ENCODE data around the gene GPR107. TPM values are rescaled to one million over a fixed set of nuclear protein-coding genes. Genes with fewer than 3 reads are reported as not detected.

Gene GPR107
- total and polyA plus RNA-seq, 2 experiments from 2014 or later, result 10.6 to 25.6 TPM

DNA sequence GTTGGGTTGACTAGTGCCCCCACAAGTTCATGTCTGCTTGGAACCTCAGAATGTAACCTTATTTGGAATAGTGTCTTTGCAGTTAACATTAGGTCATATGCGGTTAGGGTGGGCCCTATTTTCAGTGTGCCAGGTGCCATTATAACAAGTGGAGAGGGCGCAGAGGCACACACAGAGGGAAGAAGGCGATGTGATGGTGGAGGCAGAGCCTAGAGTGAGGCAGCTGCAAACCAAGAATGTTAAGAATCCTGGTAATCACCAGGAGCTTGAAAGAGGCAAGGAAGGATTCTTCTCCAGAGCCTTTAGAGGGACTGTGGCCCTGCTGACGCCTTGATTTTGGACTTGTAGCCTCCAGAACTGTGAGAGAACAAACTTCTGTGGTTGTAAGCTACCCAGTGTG lies 10.9 kb downstream of the GPR107 start:
- Histone ChIP-seq H3K4me3 (no peak overlapping the region), H3K9me2 (replicated peaks; ENCODE audit: insufficient read depth) (no peaks in the 10 kb centered on the region), H4K20me1 (ENCODE audit: insufficient read depth, poor library complexity, severe bottlenecking) (peaks cover 29% of the 10 kb centered on the region), H3K9me3 (ENCODE audit: low read depth) (no peaks in the 10 kb centered on the region), H3K4me1 (ENCODE audit: insufficient read depth) (no peaks in the 10 kb centered on the region), H3K36me3 (replicated peaks; ENCODE audit: insufficient read depth, low read depth) (no peaks in the 10 kb centered on the region), H3K79me2 (peaks cover 93% of the 10 kb centered on the region), H3K27me3 (no peaks in the 10 kb centered on the region), H2AFZ (no peak overlapping the region), H3K4me2 (no peak overlapping the region), H3K27ac (no peak overlapping the region)
- DNase-seq (ENCODE audit: low spot score), result no peak
- TF ChIP-seq EZH2phosphoT487 (IDR thresholded peaks at IDR 0.05; ENCODE audit: low read depth, severe bottlenecking, unreplicated experiment), result no peak
- no peak for TF ChIP-seq EZH2 (IDR thresholded peaks at IDR 0.05; ENCODE audit: borderline replicate concordance)
- TF ChIP-seq, protein P1, sequence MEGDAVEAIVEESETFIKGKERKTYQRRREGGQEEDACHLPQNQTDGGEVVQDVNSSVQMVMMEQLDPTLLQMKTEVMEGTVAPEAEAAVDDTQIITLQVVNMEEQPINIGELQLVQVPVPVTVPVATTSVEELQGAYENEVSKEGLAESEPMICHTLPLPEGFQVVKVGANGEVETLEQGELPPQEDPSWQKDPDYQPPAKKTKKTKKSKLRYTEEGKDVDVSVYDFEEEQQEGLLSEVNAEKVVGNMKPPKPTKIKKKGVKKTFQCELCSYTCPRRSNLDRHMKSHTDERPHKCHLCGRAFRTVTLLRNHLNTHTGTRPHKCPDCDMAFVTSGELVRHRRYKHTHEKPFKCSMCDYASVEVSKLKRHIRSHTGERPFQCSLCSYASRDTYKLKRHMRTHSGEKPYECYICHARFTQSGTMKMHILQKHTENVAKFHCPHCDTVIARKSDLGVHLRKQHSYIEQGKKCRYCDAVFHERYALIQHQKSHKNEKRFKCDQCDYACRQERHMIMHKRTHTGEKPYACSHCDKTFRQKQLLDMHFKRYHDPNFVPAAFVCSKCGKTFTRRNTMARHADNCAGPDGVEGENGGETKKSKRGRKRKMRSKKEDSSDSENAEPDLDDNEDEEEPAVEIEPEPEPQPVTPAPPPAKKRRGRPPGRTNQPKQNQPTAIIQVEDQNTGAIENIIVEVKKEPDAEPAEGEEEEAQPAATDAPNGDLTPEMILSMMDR (IDR thresholded peaks at IDR 0.05; ENCODE audit: poor library complexity), result no peak
- WGBS (ENCODE audit: low lambda C conversion rate, missing lambda C conversion rate), result 85% methylated on average over 4 of the region's 4 CpGs

DNA sequence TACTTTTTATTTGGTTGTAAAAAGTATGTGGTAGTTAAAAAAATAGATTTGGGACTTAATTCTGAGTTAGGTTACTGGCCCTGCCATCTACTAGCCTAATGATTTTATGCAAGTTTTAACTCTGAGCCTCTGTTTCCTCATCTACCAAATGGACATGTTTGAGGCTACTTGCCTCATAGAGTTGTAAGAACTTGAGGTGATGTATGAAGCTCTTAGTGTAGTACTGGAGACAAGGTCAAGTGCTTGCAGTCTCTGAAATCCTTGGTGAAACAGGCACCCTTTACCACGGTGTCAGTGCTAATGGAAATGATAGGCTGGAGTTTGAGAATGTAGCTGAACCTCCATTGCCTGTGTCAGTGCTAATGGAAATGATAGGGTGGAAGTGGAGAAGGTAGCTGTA lies 15.3 kb downstream of the GPR107 start:
- H3K36me3 ChIP-seq (replicated peaks; ENCODE audit: insufficient read depth, low read depth), result no peaks in the 10 kb centered on the region
- peaks cover 88% of the 10 kb centered on the region for H3K79me2 ChIP-seq
- no peaks in the 10 kb centered on the region for H3K9me2 ChIP-seq (replicated peaks; ENCODE audit: insufficient read depth)
- no peaks in the 10 kb centered on the region for H3K27me3 ChIP-seq
- H3K27ac ChIP-seq, result no peak overlapping the region
- no peaks in the 10 kb centered on the region for H3K9me3 ChIP-seq (ENCODE audit: low read depth)
- no peak for TF ChIP-seq EZH2 (IDR thresholded peaks at IDR 0.05; ENCODE audit: borderline replicate concordance)
- TF ChIP-seq, protein P1 (IDR thresholded peaks at IDR 0.05; ENCODE audit: poor library complexity), result no peak
- TF ChIP-seq EZH2phosphoT487 (IDR thresholded peaks at IDR 0.05; ENCODE audit: low read depth, severe bottlenecking, unreplicated experiment), result no peak
- peaks cover 18% of the 10 kb centered on the region for H3K4me1 ChIP-seq (ENCODE audit: insufficient read depth)
- H2AFZ ChIP-seq, result no peak overlapping the region
- peaks cover 32% of the 10 kb centered on the region for H4K20me1 ChIP-seq (ENCODE audit: insufficient read depth, poor library complexity, severe bottlenecking)
- 84% methylated on average over 1 of the region's 1 CpG for WGBS (ENCODE audit: low lambda C conversion rate, missing lambda C conversion rate)
- DNase-seq (ENCODE audit: low spot score), result no peak
- H3K4me3 ChIP-seq, result no peak overlapping the region
- H3K4me2 ChIP-seq, result no peak overlapping the region

DNA sequence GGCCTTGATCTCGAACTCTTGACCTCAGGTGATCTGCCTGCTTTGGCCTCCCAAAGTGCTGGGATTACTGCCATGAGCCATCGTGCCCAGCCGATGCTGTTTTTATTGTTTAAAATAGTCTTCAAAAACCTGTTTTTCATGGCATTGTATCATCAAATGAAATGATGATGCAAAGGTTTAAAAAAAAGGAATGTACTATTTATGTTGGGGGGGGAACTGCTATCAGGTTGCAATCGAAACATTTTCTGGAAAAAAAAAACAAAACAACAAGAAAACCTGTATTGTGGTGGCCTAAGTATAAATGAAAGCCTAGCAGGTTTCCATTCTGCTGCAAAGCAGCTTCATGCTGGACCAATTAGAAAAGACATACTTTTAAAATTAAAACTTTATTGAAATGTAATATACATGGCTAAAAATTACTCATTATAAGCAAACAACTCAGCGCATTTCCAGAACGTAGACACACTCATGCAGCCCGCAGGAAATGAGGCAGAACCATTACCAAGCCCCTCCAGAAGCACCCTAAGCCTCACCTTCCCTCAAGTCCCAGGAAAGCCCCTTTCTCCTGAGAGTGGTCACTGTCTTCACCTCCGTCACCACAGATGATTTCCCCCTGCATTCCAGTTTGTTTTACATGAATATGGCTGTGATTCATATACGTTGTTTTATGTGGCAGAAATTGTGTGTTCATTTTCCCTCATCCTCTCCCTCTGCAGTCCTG lies 19.0 kb downstream of the GPR107 start:
- 72% methylated on average over 9 of the region's 9 CpGs for WGBS (ENCODE audit: low lambda C conversion rate, missing lambda C conversion rate)
- TF ChIP-seq EZH2phosphoT487 (IDR thresholded peaks at IDR 0.05; ENCODE audit: low read depth, severe bottlenecking, unreplicated experiment) (no peak), EZH2 (IDR thresholded peaks at IDR 0.05; ENCODE audit: borderline replicate concordance) (no peak)
- TF ChIP-seq, protein P1 (IDR thresholded peaks at IDR 0.05; ENCODE audit: poor library complexity), result no peak
- Histone ChIP-seq H3K36me3 (replicated peaks; ENCODE audit: insufficient read depth, low read depth) (no peaks in the 10 kb centered on the region), H2AFZ (no peak overlapping the region), H3K4me1 (ENCODE audit: insufficient read depth) (peaks cover 18% of the 10 kb centered on the region), H4K20me1 (ENCODE audit: insufficient read depth, poor library complexity, severe bottlenecking) (peaks cover 27% of the 10 kb centered on the region), H3K79me2 (peaks cover 79% of the 10 kb centered on the region), H3K4me3 (no peak overlapping the region), H3K27ac (peak overlapping the region; percentile 84), H3K27me3 (no peaks in the 10 kb centered on the region), H3K4me2 (peak overlapping the region; percentile 50), H3K9me3 (ENCODE audit: low read depth) (no peaks in the 10 kb centered on the region), H3K9me2 (replicated peaks; ENCODE audit: insufficient read depth) (no peaks in the 10 kb centered on the region)
- no peak for DNase-seq (ENCODE audit: low spot score)

All from hepatocyte (in vitro differentiated cells).